Left colon (tissue), 2 donors: Measurements from ENCODE around the gene GIGYF1. TPM values are rescaled to one million over a fixed set of nuclear protein-coding genes. Genes with fewer than 3 reads are reported as not detected.
"Not testable (repeated sequence)": the region's sequence is repeated elsewhere in the genome, so short reads cannot be mapped to it uniquely, and the experiment has no call there.

Experiments
- ATAC-seq: fragments of 200-7000 bp; cut with Tn5 transposase; one replicate; pipeline ENCODE4 v1.9.1; 2020; ENCODE audit warnings: mild to moderate bottlenecking, moderate library complexity
- DNase-seq, 2 donors: peaks; one replicate each; pipeline ENCODE4 v3.0.0-alpha.2; 2020
- intact Hi-C, 2 donors: fragments of 100-400 bp; cut with DNase I in 1 of 2; cut with micrococcal nuclease in 1 of 2; formaldehyde crosslinking; loops; one replicate each; pipeline versions ENCODE4 v1.11.2 to v1.14.0; 2022; cut with DNase I, micrococcal nuclease
- long read RNA-seq: library from polyadenylated mRNA; unstranded; transcript quantifications from one replicate; pipeline ENCODE4 v2.0.0, GENCODE V29; 2021
- total RNA-seq, 2 donors: library from RNA; stranded (reverse); fragmentation: NEBNext Ultra II Directional; extraction: Animal tissue kit (Norgen Biotek cat#: 25700); gene quantifications; one replicate each; pipeline ENCODE4 v1.2.1, GENCODE V29; 2021
- donor health status: DM: no; HTN: no; CAD: no.
- donor health status: DM: yes; HTN: yes; CAD: no.

The GIGYF1 gene
- 10 to 100 TPM; 29.0 to 32.4 TPM for total RNA-seq
- long read RNA-seq, partial matches to known transcripts = 3 of 4 reads
- long read RNA-seq, other reads (novel, unspliced or antisense) = 1 of 4 reads

- intact Hi-C loops = no loop called here
- DNase-seq = peak; percentile 62 to 83
- ATAC-seq = peak; percentile 67
Observed at GRCh38 chr7:100694098-100694745, at the start of gene GIGYF1. Gene GIGYF1 (minus strand): TSS chr7:100694250. CDS start chr7:100688238, 6,012 bp downstream.

- intact Hi-C loops = no loop called here
- DNase-seq (no peak), ATAC-seq (no peak)
Observed at GRCh38 chr7:100739934-100740333, 45.9 kb upstream of the GIGYF1 start.

- intact Hi-C loops = no loop called here
- ATAC-seq (no peak), DNase-seq (no peak)
Observed at GRCh38 chr7:100736671-100737070, 42.6 kb upstream of the GIGYF1 start.

- no peak for DNase-seq
- ATAC-seq = no peak
- intact Hi-C loops = no loop called here
Observed at GRCh38 chr7:100735730-100736129, 41.7 kb upstream of the GIGYF1 start.

- DNase-seq = no peak
- intact Hi-C loops = no loop called here
- no peak for ATAC-seq
Observed at GRCh38 chr7:100731937-100732636, 38.0 kb upstream of the GIGYF1 start.

GRCh38 chr7:100730136-100730800, 36.2 kb upstream of the GIGYF1 start:
- no peak for ATAC-seq
- intact Hi-C loops = no loop called here
- no peak for DNase-seq

GRCh38 chr7:100728196-100728595, 34.1 kb upstream of the GIGYF1 start:
- intact Hi-C loops = no loop called here
- no peak for DNase-seq
- no peak for ATAC-seq

- ATAC-seq (no peak), DNase-seq (no peak)
- intact Hi-C loops = no loop called here
Observed at GRCh38 chr7:100726996-100727761, 33.1 kb upstream of the GIGYF1 start.

GRCh38 chr7:100724364-100724763, 30.3 kb upstream of the GIGYF1 start:
- ATAC-seq, intact Hi-C loops, DNase-seq: not testable (repeated sequence)

GRCh38 chr7:100723732-100724275, 29.8 kb upstream of the GIGYF1 start:
- DNase-seq (no peak), ATAC-seq (no peak)
- intact Hi-C loops = no loop called here

- ATAC-seq (no peak), DNase-seq (no peak)
- intact Hi-C loops = no loop called here
Observed at GRCh38 chr7:100722480-100723212, 28.6 kb upstream of the GIGYF1 start.

- DNase-seq (no peak), ATAC-seq (no peak)
- intact Hi-C loops = no loop called here
Observed at GRCh38 chr7:100721505-100721812, 27.4 kb upstream of the GIGYF1 start.

- ATAC-seq (no peak), DNase-seq (no peak)
- intact Hi-C loops = no loop called here
Observed at GRCh38 chr7:100720671-100721504, 26.8 kb upstream of the GIGYF1 start.

- ATAC-seq = no peak
Observed at GRCh38 chr7:100720279-100720670, 26.2 kb upstream of the GIGYF1 start, which contains the start of gene EPO. Gene EPO (plus strand): TSS chr7:100720468. CDS start chr7:100720981, 513 bp downstream.

GRCh38 chr7:100719523-100720278, 25.7 kb upstream of the GIGYF1 start:
- intact Hi-C loops = no loop called here
- DNase-seq (no peak), ATAC-seq (peak; percentile 88)

More at GRCh38 chr7:100720279-100720670, 26.2 kb upstream of the GIGYF1 start, which contains the start of gene EPO:
- DNase-seq = no peak
- intact Hi-C loops = no loop called here

GRCh38 chr7:100717073-100717472, 23.0 kb upstream of the GIGYF1 start:
- DNase-seq, ATAC-seq, intact Hi-C loops: not testable (repeated sequence)

GRCh38 chr7:100714725-100715124, 20.7 kb upstream of the GIGYF1 start:
- intact Hi-C loops = no loop called here
- DNase-seq (no peak), ATAC-seq (no peak)
